Umbilical cord (tissue), 2 donors: Measurements from ENCODE around the gene RIC8A. TPM values are rescaled to one million over a fixed set of nuclear protein-coding genes. Genes with fewer than 3 reads are reported as not detected.

ENCODE experiments used
- DNase-seq: peaks from one replicate; pipeline ENCODE4 v3.0.0-alpha.2; 2015; ENCODE audit warnings: low spot score
- total RNA-seq: library from RNA; depleted of rRNA; stranded (reverse); fragments of >200 nt; gene quantifications from one replicate; pipeline ENCODE4 v1.2.3, GENCODE V29; 2014; ENCODE audit warnings: low replicate concordance; ENCODE audit not compliant: insufficient read depth

Gene RIC8A
- total RNA-seq, 1 donor from 2014 or later, result 83.3 TPM

GRCh38 chr11:203945-204586 is 3.4 kb upstream of the RIC8A start:
- DNase-seq, result no peak

- DNase-seq, result no peak
Measured at GRCh38 chr11:204587-205109, 2.9 kb upstream of the RIC8A start.

- DNase-seq, result no peak
Measured at GRCh38 chr11:205221-206001, 2.1 kb upstream of the RIC8A start.

GRCh38 chr11:206002-206384 is 1.5 kb upstream of the RIC8A start:
- no peak for DNase-seq

- DNase-seq, result no peak
Measured at GRCh38 chr11:206526-207207, 841 bp upstream of the RIC8A start.

GRCh38 chr11:207863-208180 is 314 bp downstream of the RIC8A start:
- DNase-seq, result no peak

- DNase-seq, result peak; percentile 88
Measured at GRCh38 chr11:208181-208916, 841 bp downstream of the RIC8A start.

GRCh38 chr11:208917-209260 is 1.4 kb downstream of the RIC8A start:
- DNase-seq, result no peak

- no peak for DNase-seq
Measured at GRCh38 chr11:209275-210121, 2.0 kb downstream of the RIC8A start.

GRCh38 chr11:210122-210802 is 2.8 kb downstream of the RIC8A start:
- no peak for DNase-seq

GRCh38 chr11:210803-211180 is 3.3 kb downstream of the RIC8A start:
- DNase-seq, result no peak

- DNase-seq, result no peak
Measured at GRCh38 chr11:211295-211694, 3.8 kb downstream of the RIC8A start.

GRCh38 chr11:211741-212140 is 4.2 kb downstream of the RIC8A start:
- no peak for DNase-seq

GRCh38 chr11:212150-213100 is 4.9 kb downstream of the RIC8A start:
- DNase-seq, result no peak

- no peak for DNase-seq
Measured at GRCh38 chr11:213111-213510, 5.6 kb downstream of the RIC8A start.

- no peak for DNase-seq
Measured at GRCh38 chr11:214083-214482, 6.6 kb downstream of the RIC8A start.

GRCh38 chr11:215581-216037 is 8.1 kb downstream of the RIC8A start:
- no peak for DNase-seq

GRCh38 chr11:216081-216974 is 8.8 kb downstream of the RIC8A start:
- DNase-seq, result no peak
